ENCODE measurements around the gene TJP1.

DNA sequence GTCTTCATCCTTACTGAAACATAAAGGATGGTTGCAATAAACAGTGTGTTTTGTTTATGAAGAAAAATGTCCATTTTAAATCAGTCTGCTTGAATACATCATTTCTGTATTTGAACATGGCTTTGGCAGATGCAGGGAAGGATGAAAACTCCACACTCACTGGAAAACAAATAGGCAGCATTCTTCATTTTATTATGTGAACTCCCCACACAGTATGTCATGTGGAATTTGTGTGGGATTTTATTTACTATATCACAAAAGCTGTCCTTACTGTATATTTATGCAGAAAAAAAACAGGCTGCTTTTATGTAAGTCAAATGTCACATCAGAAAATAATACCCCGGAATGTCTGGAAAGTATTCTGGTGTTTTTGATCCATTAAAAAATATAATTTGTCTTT is 44.1 kb upstream of the TJP1 start:
- TF ChIP-seq EZH2 (IDR thresholded peaks at IDR 0.05; ENCODE audit: low read depth): no peak
- no peak for TF ChIP-seq CTCF (conservative IDR thresholded peaks at IDR 0.05)

Data from PC-9 (cell line).